HEK293 (cell line): ENCODE results near the gene ZC3H4.

Source experiments
- CTCF ChIA-PET: fragments of 350-600 bp; formaldehyde crosslinking; extraction: SDS; loops from one replicate; lab custom pipeline; 2021; ENCODE audit warnings: antibody characterized with exemption; lab: Yijun Ruan, JAX
- POLR2A ChIA-PET: fragments of 300-600 bp; formaldehyde crosslinking; extraction: SDS; loops from one replicate; lab custom pipeline; 2020; ENCODE audit warnings: antibody characterized with exemption, inconsistent platforms; lab: Yijun Ruan, JAX
- H3K27ac ChIP-seq: fragments of 200-500 bp; sonication (Bioruptor generic); 2 replicates; pipeline ENCODE4 v1.5.1; 2014; ENCODE audit warnings: low read depth, low read length, control low read depth, inconsistent platforms; ENCODE audit errors: extremely low read depth
- H3K36me3 ChIP-seq, 2 experiments: fragments of 200-500 bp in 1 of 2; sonication (Bioruptor generic) in 1 of 2; 1 replicate in 1 of 2; 2 replicates in 1 of 2; pipeline ENCODE4 v1.5.1; 2014 to 2017; ENCODE audit warnings: inconsistent platforms in 2 of 2, low read length in 2 of 2; ENCODE audit not compliant: control insufficient read depth in 2 of 2, insufficient read depth in 1 of 2
- H3K4me1 ChIP-seq: fragments of 200-500 bp; sonication (Bioruptor generic); 2 replicates; pipeline ENCODE4 v1.5.1; 2014; ENCODE audit warnings: mild to moderate bottlenecking, low read length, inconsistent platforms; ENCODE audit not compliant: control insufficient read depth, insufficient read depth
- H3K4me3 ChIP-seq: 2 replicates; pipeline ENCODE4 v1.5.1; 2011; ENCODE audit warnings: low read depth, mild to moderate bottlenecking, control low read depth, low read length, moderate library complexity
- H3K9me3 ChIP-seq: fragments of 200-500 bp; sonication (Bioruptor generic); 2 replicates; pipeline ENCODE4 v1.5.1; 2014; ENCODE audit warnings: low read depth, low read length, inconsistent platforms; ENCODE audit not compliant: control insufficient read depth, insufficient read depth
- GLI2 ChIP-seq: fragments of 450-650 bp; formaldehyde crosslinking; IDR thresholded peaks from 2 replicates; pipeline ENCODE4; 2017; ENCODE audit warnings: missing biosample characterization, missing genetic modification characterization, low read depth, borderline replicate concordance
- HOXA7 ChIP-seq: sonication (generic); formaldehyde crosslinking; IDR thresholded peaks from 2 replicates; pipeline ENCODE4 v1.8.1; 2022; ENCODE audit warnings: missing genetic modification reagents, borderline replicate concordance
- HOXC10 ChIP-seq: sonication (generic); formaldehyde crosslinking; IDR thresholded peaks from 2 replicates; pipeline ENCODE4 v1.8.1; 2023; ENCODE audit warnings: mild to moderate bottlenecking, missing genetic modification reagents
- KLF7 ChIP-seq: fragments of 450-650 bp; formaldehyde crosslinking; IDR thresholded peaks from 2 replicates; pipeline ENCODE4 v1.5.1; 2016; ENCODE audit warnings: missing biosample characterization, missing genetic modification characterization, borderline replicate concordance
- SP2 ChIP-seq: fragments of 450-650 bp; formaldehyde crosslinking; IDR thresholded peaks from 2 replicates; pipeline ENCODE4 v1.5.1; 2016; ENCODE audit warnings: missing biosample characterization, missing genetic modification characterization
- SP3 ChIP-seq: fragments of 450-650 bp; formaldehyde crosslinking; IDR thresholded peaks from 2 replicates; pipeline ENCODE4 v1.5.1; 2016; ENCODE audit warnings: missing biosample characterization, missing genetic modification characterization
- YY1 ChIP-seq: fragments of 450-650 bp; formaldehyde crosslinking; IDR thresholded peaks from 2 replicates; pipeline ENCODE4 v1.5.1; 2018; ENCODE audit warnings: missing biosample characterization, missing genetic modification characterization
- YY2 ChIP-seq: fragments of 450-650 bp; formaldehyde crosslinking; IDR thresholded peaks from 2 replicates; pipeline ENCODE4 v1.5.1; 2016; ENCODE audit warnings: missing biosample characterization, missing genetic modification characterization
- ZBTB49 ChIP-seq: fragments of 450-650 bp; formaldehyde crosslinking; IDR thresholded peaks from 2 replicates; pipeline ENCODE4 v1.5.1; 2016; ENCODE audit warnings: missing biosample characterization, missing genetic modification characterization, low read depth
- ZBTB8A ChIP-seq: fragments of 450-650 bp; formaldehyde crosslinking; IDR thresholded peaks from 2 replicates; pipeline ENCODE4 v1.5.1; 2016; ENCODE audit warnings: missing biosample characterization, missing genetic modification characterization
- ZEB2 ChIP-seq: fragments of 450-650 bp; formaldehyde crosslinking; IDR thresholded peaks from 2 replicates; pipeline ENCODE4 v1.5.1; 2016; ENCODE audit warnings: missing biosample characterization, missing genetic modification characterization
- ZFHX2 ChIP-seq: fragments of 450-650 bp; formaldehyde crosslinking; conservative IDR thresholded peaks from 2 replicates; pipeline ENCODE4 v1.5.1; 2016; ENCODE audit warnings: missing biosample characterization, missing genetic modification characterization
- ZNF121 ChIP-seq: fragments of 450-650 bp; formaldehyde crosslinking; IDR thresholded peaks from 2 replicates; pipeline ENCODE4 v1.5.1; 2016; ENCODE audit warnings: missing biosample characterization, missing genetic modification characterization
- ZNF155 ChIP-seq: fragments of 450-650 bp; formaldehyde crosslinking; IDR thresholded peaks from 2 replicates; pipeline ENCODE4 v1.5.1; 2016; ENCODE audit warnings: missing biosample characterization, missing genetic modification characterization
- ZNF24 ChIP-seq: fragments of 450-650 bp; formaldehyde crosslinking; IDR thresholded peaks from 2 replicates; pipeline ENCODE4 v1.5.1; 2016; ENCODE audit warnings: missing biosample characterization, missing genetic modification characterization
- ZNF248 ChIP-seq: fragments of 450-650 bp; formaldehyde crosslinking; IDR thresholded peaks from 2 replicates; pipeline ENCODE4 v1.5.1; 2017; ENCODE audit warnings: missing biosample characterization, missing genetic modification characterization
- ZNF292 ChIP-seq: fragments of 450-650 bp; formaldehyde crosslinking; IDR thresholded peaks from 2 replicates; pipeline ENCODE4 v1.5.1; 2016; ENCODE audit warnings: low read depth, missing biosample characterization, missing genetic modification characterization, borderline replicate concordance
- ZNF324 ChIP-seq: fragments of 450-650 bp; formaldehyde crosslinking; IDR thresholded peaks from 2 replicates; pipeline ENCODE4 v1.5.1; 2016; ENCODE audit warnings: missing biosample characterization, missing genetic modification characterization
- ZNF350 ChIP-seq: fragments of 450-650 bp; formaldehyde crosslinking; IDR thresholded peaks from 2 replicates; pipeline ENCODE4 v1.5.0; 2017; ENCODE audit warnings: missing biosample characterization, mild to moderate bottlenecking, missing genetic modification characterization
- ZNF416 ChIP-seq: fragments of 450-650 bp; formaldehyde crosslinking; IDR thresholded peaks from 2 replicates; pipeline ENCODE4 v1.5.1; 2016; ENCODE audit warnings: missing biosample characterization, missing genetic modification characterization
- ZNF433 ChIP-seq: fragments of 450-650 bp; formaldehyde crosslinking; IDR thresholded peaks from 2 replicates; pipeline ENCODE4 v1.5.1; 2016; ENCODE audit warnings: missing biosample characterization, missing genetic modification characterization, low read depth
- ZNF449 ChIP-seq: fragments of 450-650 bp; formaldehyde crosslinking; IDR thresholded peaks from 2 replicates; pipeline ENCODE4 v1.5.1; 2017; ENCODE audit warnings: missing biosample characterization, mild to moderate bottlenecking, missing genetic modification characterization, moderate library complexity
- ZNF610 ChIP-seq: fragments of 450-650 bp; formaldehyde crosslinking; IDR thresholded peaks from 2 replicates; pipeline ENCODE4 v1.5.1; 2016; ENCODE audit warnings: missing biosample characterization, missing genetic modification characterization, borderline replicate concordance
- ZNF629 ChIP-seq: fragments of 450-650 bp; formaldehyde crosslinking; IDR thresholded peaks from 2 replicates; pipeline ENCODE4 v1.5.1; 2017; ENCODE audit warnings: missing biosample characterization, missing genetic modification characterization
- ZNF791 ChIP-seq: fragments of 450-650 bp; formaldehyde crosslinking; IDR thresholded peaks from 2 replicates; pipeline ENCODE4 v1.5.1; 2016; ENCODE audit warnings: missing biosample characterization, missing genetic modification characterization
- TF ChIP-seq, protein P1 (sequence below): fragments of 450-650 bp; formaldehyde crosslinking; IDR thresholded peaks from 2 replicates; pipeline ENCODE4 v1.5.1; 2016; ENCODE audit warnings: missing biosample characterization, missing genetic modification characterization
- TF ChIP-seq, protein P2 (sequence below): fragments of 450-650 bp; formaldehyde crosslinking; IDR thresholded peaks from 2 replicates; pipeline ENCODE4 v1.5.1; 2016; ENCODE audit warnings: missing biosample characterization, missing genetic modification characterization
- TF ChIP-seq, protein P3 (sequence below): fragments of 450-650 bp; formaldehyde crosslinking; IDR thresholded peaks from 2 replicates; pipeline ENCODE4 v1.5.1; 2016; ENCODE audit warnings: missing biosample characterization, missing genetic modification characterization

ZC3H4 gene

GRCh38 chr19:47047763-47048405, 65.7 kb downstream of the ZC3H4 start:
- ChIA-PET CTCF (interaction anchor here (0.5 to 2.9 kb wide), 8 partner anchors 9 to 262 kb away, joined by 3 to 12 read pairs (median 4); partner anchors contain the start of gene SAE1), POLR2A (interaction anchor here (0.5 to 1.7 kb wide), 13 partner anchors 10 to 387 kb away, joined by 3 to 39 read pairs (median 4); partner anchors contain the start of genes AP2S1, CCDC9, DACT3 and SAE1)
- Histone ChIP-seq H3K36me3 (peaks cover 0 to 4% of the 10 kb centered on the region in 2 experiments; a peak in 2 of 3 replicates), H3K4me3 (peak overlapping the region; percentile 70), H3K9me3 (no peaks in the 10 kb centered on the region), H3K4me1 (peaks cover 3% of the 10 kb centered on the region; the same call in 1 of the 2 replicates), H3K27ac (peak overlapping the region; percentile 74)
- TF ChIP-seq, protein P1, sequence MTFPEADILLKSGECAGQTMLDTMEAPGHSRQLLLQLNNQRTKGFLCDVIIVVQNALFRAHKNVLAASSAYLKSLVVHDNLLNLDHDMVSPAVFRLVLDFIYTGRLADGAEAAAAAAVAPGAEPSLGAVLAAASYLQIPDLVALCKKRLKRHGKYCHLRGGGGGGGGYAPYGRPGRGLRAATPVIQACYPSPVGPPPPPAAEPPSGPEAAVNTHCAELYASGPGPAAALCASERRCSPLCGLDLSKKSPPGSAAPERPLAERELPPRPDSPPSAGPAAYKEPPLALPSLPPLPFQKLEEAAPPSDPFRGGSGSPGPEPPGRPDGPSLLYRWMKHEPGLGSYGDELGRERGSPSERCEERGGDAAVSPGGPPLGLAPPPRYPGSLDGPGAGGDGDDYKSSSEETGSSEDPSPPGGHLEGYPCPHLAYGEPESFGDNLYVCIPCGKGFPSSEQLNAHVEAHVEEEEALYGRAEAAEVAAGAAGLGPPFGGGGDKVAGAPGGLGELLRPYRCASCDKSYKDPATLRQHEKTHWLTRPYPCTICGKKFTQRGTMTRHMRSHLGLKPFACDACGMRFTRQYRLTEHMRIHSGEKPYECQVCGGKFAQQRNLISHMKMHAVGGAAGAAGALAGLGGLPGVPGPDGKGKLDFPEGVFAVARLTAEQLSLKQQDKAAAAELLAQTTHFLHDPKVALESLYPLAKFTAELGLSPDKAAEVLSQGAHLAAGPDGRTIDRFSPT (tag by site-specific recombination): no peak
- TF ChIP-seq ZBTB8A: peak; percentile 39
- 0 out of 2 replicates have a peak, but pooled peaks have one; percentile 21 for TF ChIP-seq ZNF449 (tag by site-specific recombination)
- no peak for TF ChIP-seq ZBTB49 (tag by site-specific recombination)
- no peak for TF ChIP-seq ZNF416 (tag by site-specific recombination)
- TF ChIP-seq HOXC10 (CRISPR knock-in tag): no peak
- TF ChIP-seq, protein P2, sequence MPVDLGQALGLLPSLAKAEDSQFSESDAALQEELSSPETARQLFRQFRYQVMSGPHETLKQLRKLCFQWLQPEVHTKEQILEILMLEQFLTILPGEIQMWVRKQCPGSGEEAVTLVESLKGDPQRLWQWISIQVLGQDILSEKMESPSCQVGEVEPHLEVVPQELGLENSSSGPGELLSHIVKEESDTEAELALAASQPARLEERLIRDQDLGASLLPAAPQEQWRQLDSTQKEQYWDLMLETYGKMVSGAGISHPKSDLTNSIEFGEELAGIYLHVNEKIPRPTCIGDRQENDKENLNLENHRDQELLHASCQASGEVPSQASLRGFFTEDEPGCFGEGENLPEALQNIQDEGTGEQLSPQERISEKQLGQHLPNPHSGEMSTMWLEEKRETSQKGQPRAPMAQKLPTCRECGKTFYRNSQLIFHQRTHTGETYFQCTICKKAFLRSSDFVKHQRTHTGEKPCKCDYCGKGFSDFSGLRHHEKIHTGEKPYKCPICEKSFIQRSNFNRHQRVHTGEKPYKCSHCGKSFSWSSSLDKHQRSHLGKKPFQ (tag by site-specific recombination): no peak
- no peak for TF ChIP-seq YY1 (tag by site-specific recombination)
- TF ChIP-seq ZNF24 (tag by site-specific recombination): 0 out of 2 replicates have a peak, but pooled peaks have one; percentile 37
- TF ChIP-seq, protein P3, sequence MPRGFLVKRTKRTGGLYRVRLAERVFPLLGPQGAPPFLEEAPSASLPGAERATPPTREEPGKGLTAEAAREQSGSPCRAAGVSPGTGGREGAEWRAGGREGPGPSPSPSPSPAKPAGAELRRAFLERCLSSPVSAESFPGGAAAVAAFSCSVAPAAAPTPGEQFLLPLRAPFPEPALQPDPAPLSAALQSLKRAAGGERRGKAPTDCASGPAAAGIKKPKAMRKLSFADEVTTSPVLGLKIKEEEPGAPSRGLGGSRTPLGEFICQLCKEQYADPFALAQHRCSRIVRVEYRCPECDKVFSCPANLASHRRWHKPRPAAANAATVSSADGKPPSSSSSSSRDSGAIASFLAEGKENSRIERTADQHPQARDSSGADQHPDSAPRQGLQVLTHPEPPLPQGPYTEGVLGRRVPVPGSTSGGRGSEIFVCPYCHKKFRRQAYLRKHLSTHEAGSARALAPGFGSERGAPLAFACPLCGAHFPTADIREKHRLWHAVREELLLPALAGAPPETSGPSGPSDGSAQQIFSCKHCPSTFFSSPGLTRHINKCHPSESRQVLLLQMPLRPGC (tag by site-specific recombination): no peak
- TF ChIP-seq ZNF433 (tag by site-specific recombination): no peak
- TF ChIP-seq KLF7 (tag by site-specific recombination): no peak
- TF ChIP-seq ZNF629 (tag by site-specific recombination): peak; percentile 52; the same call in 1 of the 2 replicates
- TF ChIP-seq ZNF350 (tag by site-specific recombination): no peak
- TF ChIP-seq ZNF155 (tag by site-specific recombination): no peak
- TF ChIP-seq SP2 (tag by site-specific recombination): peak; percentile 86
- no peak for TF ChIP-seq ZNF791 (tag by site-specific recombination)
- TF ChIP-seq YY2 (tag by site-specific recombination): no peak
- TF ChIP-seq ZNF324 (tag by site-specific recombination): no peak
- TF ChIP-seq ZNF121 (tag by site-specific recombination): no peak
- no peak for TF ChIP-seq ZNF248 (tag by site-specific recombination)
- peak; percentile 31; the same call in 1 of the 2 replicates for TF ChIP-seq ZFHX2 (tag by site-specific recombination)
- peak; percentile 66 for TF ChIP-seq SP3 (tag by site-specific recombination)
- TF ChIP-seq HOXA7 (CRISPR knock-in tag): no peak
- TF ChIP-seq ZEB2: peak; percentile 53
- TF ChIP-seq ZNF610 (tag by site-specific recombination): no peak
- TF ChIP-seq ZNF292: no peak
- no peak for TF ChIP-seq GLI2
